Trophoblast cell (in vitro differentiated cells and primary cell): ENCODE data around the gene YOD1.

Source experiments
- DNase-seq, 2 donors: peaks; one replicate each; pipeline ENCODE4 v3.0.0-alpha.2; 2016
- H2AFZ ChIP-seq: 2 replicates; pipeline ENCODE4 v1.6.1; 2013; ENCODE audit warnings: low read length, moderate library complexity, mild to moderate bottlenecking; ENCODE audit not compliant: insufficient read depth, poor library complexity
- H2AK5ac ChIP-seq: 2 replicates; pipeline ENCODE4 v1.6.1; 2013; ENCODE audit warnings: mild to moderate bottlenecking, low read length
- H2BK120ac ChIP-seq: 2 replicates; pipeline ENCODE4 v1.6.1; 2013; ENCODE audit warnings: low read length, mild to moderate bottlenecking, moderate library complexity; ENCODE audit not compliant: insufficient read depth, poor library complexity
- H2BK12ac ChIP-seq: 2 replicates; pipeline ENCODE4 v1.6.1; 2013; ENCODE audit warnings: mild to moderate bottlenecking, low read length, moderate library complexity
- H2BK5ac ChIP-seq: 2 replicates; pipeline ENCODE4 v1.6.1; 2013; ENCODE audit warnings: low read length, low read depth, moderate library complexity, mild to moderate bottlenecking; ENCODE audit not compliant: poor library complexity
- H3K14ac ChIP-seq: 2 replicates; pipeline ENCODE4 v1.6.1; 2013; ENCODE audit warnings: mild to moderate bottlenecking, low read length
- H3K18ac ChIP-seq: 2 replicates; pipeline ENCODE4 v1.6.1; 2013; ENCODE audit warnings: mild to moderate bottlenecking, low read length
- H3K23ac ChIP-seq: 2 replicates; pipeline ENCODE4 v1.6.1; 2013; ENCODE audit warnings: low read length
- H3K27ac ChIP-seq: 2 replicates; pipeline ENCODE4 v1.5.1; 2013; ENCODE audit warnings: low read depth, mild to moderate bottlenecking, inconsistent platforms, low read length, moderate library complexity
- H3K27me3 ChIP-seq: 2 replicates; pipeline ENCODE4 v1.6.1; 2013; ENCODE audit warnings: inconsistent platforms, mild to moderate bottlenecking, low read length, moderate library complexity; ENCODE audit not compliant: insufficient read depth
- H3K36me3 ChIP-seq, 2 experiments: 1 replicate in 1 of 2; 2 replicates in 1 of 2; pipeline ENCODE4 v1.6.1; 2013; ENCODE audit warnings: low read length in 2 of 2, mild to moderate bottlenecking in 2 of 2, moderate library complexity in 1 of 2; ENCODE audit not compliant: insufficient read depth in 2 of 2, control insufficient read depth in 1 of 2
- H3K4ac ChIP-seq: 2 replicates; pipeline ENCODE4 v1.6.1; 2013; ENCODE audit warnings: low read depth, mild to moderate bottlenecking, low read length, moderate library complexity
- H3K4me1 ChIP-seq, 2 experiments: 1 replicate in 1 of 2; 2 replicates in 1 of 2; pipeline ENCODE4 v1.6.1; 2013; ENCODE audit warnings: low read length in 2 of 2, mild to moderate bottlenecking in 2 of 2, moderate library complexity in 1 of 2; ENCODE audit not compliant: insufficient read depth in 2 of 2, control insufficient read depth in 1 of 2
- H3K4me2 ChIP-seq: 2 replicates; pipeline ENCODE4 v1.6.1; 2013; ENCODE audit warnings: inconsistent platforms, mild to moderate bottlenecking, low read length, moderate library complexity
- H3K4me3 ChIP-seq: 2 replicates; pipeline ENCODE4 v1.5.1; 2013; ENCODE audit warnings: mild to moderate bottlenecking, low read depth, low read length, inconsistent platforms
- H3K79me1 ChIP-seq: one replicate; pipeline ENCODE4 v1.6.1; 2013; ENCODE audit warnings: low read length
- H3K79me2 ChIP-seq: 2 replicates; pipeline ENCODE4 v1.6.1; 2013; ENCODE audit warnings: low read length, mild to moderate bottlenecking; ENCODE audit not compliant: control insufficient read depth, insufficient read depth, poor library complexity
- H3K9ac ChIP-seq: 2 replicates; pipeline ENCODE4 v1.6.1; 2013; ENCODE audit warnings: mild to moderate bottlenecking, low read length
- H3K9me3 ChIP-seq: 2 replicates; pipeline ENCODE4 v1.6.1; 2013; ENCODE audit warnings: low read depth, mild to moderate bottlenecking, control low read depth, inconsistent platforms, low read length; ENCODE audit not compliant: insufficient read depth
- H4K12ac ChIP-seq: 2 replicates; pipeline ENCODE4 v1.6.1; 2013; ENCODE audit warnings: low read depth, mild to moderate bottlenecking, low read length, moderate library complexity
- H4K8ac ChIP-seq: 2 replicates; pipeline ENCODE4 v1.6.1; 2013; ENCODE audit warnings: low read depth, mild to moderate bottlenecking, low read length, moderate library complexity
- H4K91ac ChIP-seq: one replicate; pipeline ENCODE4 v1.6.1; 2013; ENCODE audit warnings: low read depth, mild to moderate bottlenecking, low read length, moderate library complexity
- WGBS: extraction: QIAGEN DNeasy Blood & Tissue Kit; methylation state at CpG from one replicate; pipeline ENCODE4 v1.1.7; 2013; ENCODE audit warnings: missing lambda C conversion rate; ENCODE audit not compliant: insufficient read length, insufficient coverage; ENCODE audit errors: extremely low coverage; 5-methylcytosine and 5-hydroxymethylcytosine counted together

YOD1 gene

GRCh38 chr1:207067185-207067584, 16.2 kb upstream of the YOD1 start:
- no peaks in the 10 kb centered on the region for H3K79me2 ChIP-seq
- no peak overlapping the region for H3K9ac ChIP-seq
- peaks cover 22 to 34% of the 10 kb centered on the region in 2 experiments for H3K36me3 ChIP-seq
- no peak for DNase-seq
- no peak overlapping the region for H4K8ac ChIP-seq
- H3K4me3 ChIP-seq = no peak overlapping the region
- H3K27ac ChIP-seq = no peak overlapping the region
- H3K27me3 ChIP-seq = no peaks in the 10 kb centered on the region
- no peak overlapping the region for H3K18ac ChIP-seq
- H2BK120ac ChIP-seq = no peak overlapping the region
- H4K12ac ChIP-seq = no peak overlapping the region
- H3K4ac ChIP-seq = no peak overlapping the region
- no peak overlapping the region for H3K23ac ChIP-seq
- H3K4me2 ChIP-seq = no peak overlapping the region
- no peak overlapping the region for H2AFZ ChIP-seq
- no CpG with 5 or more reads among the region's 3 CpGs for WGBS
- no peak overlapping the region for H2BK5ac ChIP-seq
- no peak overlapping the region for H2AK5ac ChIP-seq
- H2BK12ac ChIP-seq = no peak overlapping the region
- H3K79me1 ChIP-seq = no peaks in the 10 kb centered on the region
- H3K9me3 ChIP-seq = no peaks in the 10 kb centered on the region
- no peak overlapping the region for H4K91ac ChIP-seq
- no peaks in the 10 kb centered on the region for H3K4me1 ChIP-seq
- H3K14ac ChIP-seq = no peak overlapping the region

DNA sequence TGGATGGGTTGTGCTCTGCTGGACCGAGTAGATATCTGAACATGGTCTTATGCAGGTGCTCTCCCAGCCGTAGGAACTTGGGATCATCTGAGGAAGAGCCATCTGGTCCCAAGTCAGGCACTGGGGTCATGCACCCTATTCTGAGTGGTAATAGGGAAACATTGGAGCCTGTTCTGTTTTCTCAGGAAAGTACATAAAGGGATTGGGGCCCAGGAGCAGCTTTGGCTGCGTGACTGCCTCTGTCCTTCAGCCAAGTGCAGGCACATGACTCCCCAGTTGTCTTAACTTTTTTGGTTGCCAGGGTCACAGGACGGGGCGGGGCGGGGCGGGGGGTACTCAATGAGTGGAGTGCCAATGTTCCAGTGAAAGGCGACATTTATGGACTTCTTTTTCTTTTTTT, 13.6 kb upstream of the YOD1 start:
- no CpG with 5 or more reads among the region's 8 CpGs for WGBS
- no peak overlapping the region for H3K4ac ChIP-seq

GRCh38 chr1:207063014-207063413, 12.0 kb upstream of the YOD1 start:
- DNase-seq = no peak
- Histone ChIP-seq H3K14ac (no peak overlapping the region), H3K4me2 (no peak overlapping the region), H2BK5ac (no peak overlapping the region), H4K12ac (no peak overlapping the region), H4K8ac (no peak overlapping the region), H3K9ac (no peak overlapping the region), H3K4ac (no peak overlapping the region), H3K23ac (no peak overlapping the region), H3K27me3 (no peaks in the 10 kb centered on the region), H3K4me3 (no peak overlapping the region), H3K4me1 (no peaks in the 10 kb centered on the region), H3K9me3 (no peaks in the 10 kb centered on the region), H3K27ac (no peak overlapping the region), H3K18ac (no peak overlapping the region), H4K91ac (no peak overlapping the region), H3K79me1 (no peaks in the 10 kb centered on the region), H3K79me2 (no peaks in the 10 kb centered on the region), H3K36me3 (peaks cover 8 to 21% of the 10 kb centered on the region in 2 experiments), H2BK120ac (no peak overlapping the region), H2AK5ac (no peak overlapping the region), H2BK12ac (no peak overlapping the region), H2AFZ (no peak overlapping the region)
- WGBS = no CpG with 5 or more reads among the region's 5 CpGs

More for the DNA sequence above, 13.6 kb upstream of the YOD1 start:
- Histone ChIP-seq H3K9me3 (no peaks in the 10 kb centered on the region), H2BK12ac (no peak overlapping the region), H4K12ac (no peak overlapping the region), H3K4me1 (no peaks in the 10 kb centered on the region), H3K36me3 (peaks cover 11 to 26% of the 10 kb centered on the region in 2 experiments), H3K23ac (no peak overlapping the region), H3K18ac (no peak overlapping the region), H3K4me2 (no peak overlapping the region), H3K79me1 (no peaks in the 10 kb centered on the region), H3K27me3 (no peaks in the 10 kb centered on the region), H3K27ac (no peak overlapping the region), H3K79me2 (no peaks in the 10 kb centered on the region), H2BK120ac (no peak overlapping the region), H3K9ac (no peak overlapping the region), H3K4me3 (no peak overlapping the region), H3K14ac (no peak overlapping the region), H2AK5ac (no peak overlapping the region), H4K8ac (no peak overlapping the region), H2AFZ (no peak overlapping the region), H4K91ac (no peak overlapping the region), H2BK5ac (no peak overlapping the region)
- no peak for DNase-seq

- H3K18ac ChIP-seq = no peak overlapping the region
- no peaks in the 10 kb centered on the region for H3K27me3 ChIP-seq
- no peak overlapping the region for H3K14ac ChIP-seq
- peaks cover 8 to 21% of the 10 kb centered on the region in 2 experiments for H3K36me3 ChIP-seq
- H4K8ac ChIP-seq = no peak overlapping the region
- no peak overlapping the region for H4K91ac ChIP-seq
- H3K4me1 ChIP-seq = no peaks in the 10 kb centered on the region
- DNase-seq = no peak
- H2AFZ ChIP-seq = no peak overlapping the region
- no peaks in the 10 kb centered on the region for H3K79me2 ChIP-seq
- H2BK5ac ChIP-seq = no peak overlapping the region
- H2AK5ac ChIP-seq = no peak overlapping the region
- no peak overlapping the region for H2BK120ac ChIP-seq
- no peaks in the 10 kb centered on the region for H3K79me1 ChIP-seq
- H3K4ac ChIP-seq = no peak overlapping the region
- no peak overlapping the region for H4K12ac ChIP-seq
- no peak overlapping the region for H3K4me3 ChIP-seq
- H2BK12ac ChIP-seq = no peak overlapping the region
- no peak overlapping the region for H3K27ac ChIP-seq
- no CpG with 5 or more reads among the region's 1 CpG for WGBS
- H3K9ac ChIP-seq = no peak overlapping the region
- H3K9me3 ChIP-seq = no peaks in the 10 kb centered on the region
- H3K23ac ChIP-seq = no peak overlapping the region
- no peak overlapping the region for H3K4me2 ChIP-seq
Measured at GRCh38 chr1:207062058-207062457, 11.1 kb upstream of the YOD1 start.
